Loucy (cell line): ENCODE results near the gene CST9.

Source experiments
- H2AFZ ChIP-seq: fragments of 200-600 bp; sonication (generic); 2 replicates; pipeline ENCODE4 v1.6.0; 2016; ENCODE audit warnings: antibody characterized with exemption, mild to moderate bottlenecking, low read length, moderate library complexity
- H3F3A ChIP-seq: fragments of 200-600 bp; 2 replicates; pipeline ENCODE4 v1.6.0; 2016; ENCODE audit warnings: antibody characterized with exemption, low read depth, mild to moderate bottlenecking
- H3K27me3 ChIP-seq: fragments of 200-600 bp; sonication (generic); 2 replicates; pipeline ENCODE4 v1.6.1; 2014; ENCODE audit warnings: low read length, mild to moderate bottlenecking; ENCODE audit not compliant: insufficient read depth, poor library complexity, severe bottlenecking
- H3K36me3 ChIP-seq: fragments of 200-600 bp; sonication (generic); 2 replicates; pipeline ENCODE4 v1.6.1; 2016; ENCODE audit warnings: low read length; ENCODE audit not compliant: insufficient read depth
- H3K4me1 ChIP-seq: fragments of 200-600 bp; sonication (generic); 2 replicates; pipeline ENCODE4 v1.5.1; 2014; ENCODE audit warnings: low read length, mild to moderate bottlenecking; ENCODE audit not compliant: insufficient read depth, poor library complexity, severe bottlenecking
- H3K4me2 ChIP-seq: fragments of 200-600 bp; sonication (generic); 2 replicates; pipeline ENCODE4 v1.6.0; 2014; ENCODE audit warnings: antibody characterized with exemption, low read length, low read depth, mild to moderate bottlenecking; ENCODE audit not compliant: poor library complexity, severe bottlenecking
- H3K4me3 ChIP-seq: fragments of 200-600 bp; sonication (generic); 2 replicates; pipeline ENCODE4 v1.5.1; 2014; ENCODE audit warnings: low read length, mild to moderate bottlenecking, mixed read lengths; ENCODE audit not compliant: poor library complexity, severe bottlenecking
- H3K79me2 ChIP-seq: fragments of 200-600 bp; sonication (generic); 2 replicates; pipeline ENCODE4 v1.6.1; 2014; ENCODE audit warnings: low read length; ENCODE audit not compliant: insufficient read depth
- H3K9ac ChIP-seq: fragments of 200-600 bp; sonication (generic); 2 replicates; pipeline ENCODE4 v1.6.0; 2014; ENCODE audit warnings: mild to moderate bottlenecking, low read depth, low read length, moderate library complexity; ENCODE audit not compliant: poor library complexity, severe bottlenecking
- H3K9me2 ChIP-seq: fragments of 200-600 bp; sonication (generic); replicated peaks from 2 replicates; pipeline ENCODE4 v1.6.1; 2016; ENCODE audit warnings: low read depth, low read length, mixed read lengths
- H3K9me3 ChIP-seq: fragments of 200-600 bp; sonication (generic); 2 replicates; pipeline ENCODE4 v1.6.1; 2014; ENCODE audit warnings: mild to moderate bottlenecking, antibody characterized with exemption, low read length, low read depth; ENCODE audit not compliant: insufficient read depth
- H4K20me1 ChIP-seq: fragments of 200-600 bp; sonication (generic); 2 replicates; pipeline ENCODE4 v1.6.0; 2014; ENCODE audit warnings: antibody characterized with exemption, low read length, mild to moderate bottlenecking; ENCODE audit not compliant: insufficient read depth, poor library complexity, severe bottlenecking
- EZH2phosphoT487 ChIP-seq: fragments of 200-600 bp; IDR thresholded peaks from 2 replicates; pipeline ENCODE4 v1.6.1; 2018; ENCODE audit warnings: antibody characterized with exemption, mild to moderate bottlenecking, moderate library complexity, borderline replicate concordance
- TF ChIP-seq, protein P1 (sequence below): fragments of 200-600 bp; sonication (generic); conservative IDR thresholded peaks from 2 replicates; pipeline ENCODE4 v1.5.1; 2014; ENCODE audit warnings: mild to moderate bottlenecking, antibody characterized with exemption, low read length

The CST9 gene

DNA sequence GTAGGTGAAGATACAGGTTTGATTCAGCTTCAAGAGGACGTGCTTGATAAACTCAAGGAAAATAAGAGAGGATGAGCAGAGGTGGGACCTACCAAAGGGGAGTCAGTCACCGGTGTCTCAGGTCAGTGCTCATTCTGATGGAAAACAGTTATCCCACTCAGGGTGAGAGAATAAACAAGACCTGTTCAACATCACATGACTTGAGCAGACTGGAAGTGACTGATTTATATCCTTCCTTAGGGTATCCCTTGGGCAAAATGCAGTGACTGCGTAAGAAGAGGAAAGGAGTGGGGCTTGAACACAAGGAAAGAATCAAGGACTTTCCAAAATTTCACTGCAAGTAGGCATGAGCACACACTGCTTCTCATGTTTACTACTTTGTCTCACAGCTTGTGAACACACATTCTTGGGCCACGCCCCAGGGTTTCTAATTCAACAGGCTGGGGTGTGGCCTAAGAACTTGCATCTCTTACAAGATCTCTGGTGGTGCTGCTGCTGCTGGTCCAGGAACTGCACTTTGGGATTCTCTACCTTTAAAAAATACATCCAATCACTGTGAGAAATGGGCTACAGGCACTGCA is 20.4 kb upstream of the CST9 start:
- Histone ChIP-seq H4K20me1 (no peaks in the 10 kb centered on the region), H3K9me2 (no peaks in the 10 kb centered on the region), H3K9ac (no peak overlapping the region), H3K36me3 (no peaks in the 10 kb centered on the region), H3K4me2 (no peak overlapping the region), H3K27me3 (no peaks in the 10 kb centered on the region), H3K4me3 (no peak overlapping the region), H3K79me2 (no peaks in the 10 kb centered on the region), H2AFZ (no peak overlapping the region), H3K4me1 (no peaks in the 10 kb centered on the region), H3F3A (no peaks in the 10 kb centered on the region), H3K9me3 (no peaks in the 10 kb centered on the region)
- no peak for TF ChIP-seq EZH2phosphoT487
- TF ChIP-seq, protein P1, sequence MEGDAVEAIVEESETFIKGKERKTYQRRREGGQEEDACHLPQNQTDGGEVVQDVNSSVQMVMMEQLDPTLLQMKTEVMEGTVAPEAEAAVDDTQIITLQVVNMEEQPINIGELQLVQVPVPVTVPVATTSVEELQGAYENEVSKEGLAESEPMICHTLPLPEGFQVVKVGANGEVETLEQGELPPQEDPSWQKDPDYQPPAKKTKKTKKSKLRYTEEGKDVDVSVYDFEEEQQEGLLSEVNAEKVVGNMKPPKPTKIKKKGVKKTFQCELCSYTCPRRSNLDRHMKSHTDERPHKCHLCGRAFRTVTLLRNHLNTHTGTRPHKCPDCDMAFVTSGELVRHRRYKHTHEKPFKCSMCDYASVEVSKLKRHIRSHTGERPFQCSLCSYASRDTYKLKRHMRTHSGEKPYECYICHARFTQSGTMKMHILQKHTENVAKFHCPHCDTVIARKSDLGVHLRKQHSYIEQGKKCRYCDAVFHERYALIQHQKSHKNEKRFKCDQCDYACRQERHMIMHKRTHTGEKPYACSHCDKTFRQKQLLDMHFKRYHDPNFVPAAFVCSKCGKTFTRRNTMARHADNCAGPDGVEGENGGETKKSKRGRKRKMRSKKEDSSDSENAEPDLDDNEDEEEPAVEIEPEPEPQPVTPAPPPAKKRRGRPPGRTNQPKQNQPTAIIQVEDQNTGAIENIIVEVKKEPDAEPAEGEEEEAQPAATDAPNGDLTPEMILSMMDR, result no peak

DNA sequence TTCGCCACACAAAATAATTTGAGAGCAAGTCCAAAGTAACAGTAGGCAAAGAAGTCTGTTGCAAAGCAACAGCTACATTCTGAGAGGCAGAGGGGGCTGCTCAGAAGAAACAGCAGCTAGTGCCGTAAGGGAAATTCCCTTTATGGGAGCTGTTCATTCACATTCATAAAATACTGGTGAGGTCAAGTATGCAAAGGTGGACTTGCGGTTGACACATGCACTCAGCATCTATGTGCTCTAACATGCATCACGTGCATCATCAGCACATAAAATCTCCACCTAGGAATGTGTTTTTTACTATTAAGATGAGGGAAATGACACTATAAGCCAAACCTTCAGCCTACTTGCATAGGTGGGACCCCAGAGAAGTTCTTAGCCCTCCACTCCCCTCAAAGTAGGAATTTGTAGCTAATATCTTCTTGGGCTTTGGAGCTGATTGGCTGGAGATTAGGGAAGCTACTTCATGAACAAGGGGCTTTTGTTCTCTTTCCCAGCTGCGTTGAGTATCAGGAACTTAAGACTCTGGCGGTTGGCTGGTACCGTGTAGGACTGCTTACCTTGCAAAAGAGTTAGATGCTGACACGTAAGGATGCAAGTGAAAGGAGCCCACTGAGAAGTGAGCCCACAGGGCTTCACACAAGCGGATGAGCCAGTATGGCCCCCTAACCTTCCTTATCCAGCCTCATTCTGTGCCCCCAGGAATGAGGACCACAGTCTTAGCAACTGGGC is 19.7 kb upstream of the CST9 start:
- TF ChIP-seq EZH2phosphoT487, result no peak
- TF ChIP-seq, protein P1, result no peak
- no peaks in the 10 kb centered on the region for H3K36me3 ChIP-seq
- no peaks in the 10 kb centered on the region for H3K9me3 ChIP-seq
- no peaks in the 10 kb centered on the region for H4K20me1 ChIP-seq
- H3K4me3 ChIP-seq, result no peak overlapping the region
- H3K9me2 ChIP-seq, result no peaks in the 10 kb centered on the region
- no peaks in the 10 kb centered on the region for H3K27me3 ChIP-seq
- H3K4me1 ChIP-seq, result no peaks in the 10 kb centered on the region
- H2AFZ ChIP-seq, result no peak overlapping the region
- H3F3A ChIP-seq, result no peaks in the 10 kb centered on the region
- no peak overlapping the region for H3K9ac ChIP-seq
- no peaks in the 10 kb centered on the region for H3K79me2 ChIP-seq
- H3K4me2 ChIP-seq, result no peak overlapping the region

DNA sequence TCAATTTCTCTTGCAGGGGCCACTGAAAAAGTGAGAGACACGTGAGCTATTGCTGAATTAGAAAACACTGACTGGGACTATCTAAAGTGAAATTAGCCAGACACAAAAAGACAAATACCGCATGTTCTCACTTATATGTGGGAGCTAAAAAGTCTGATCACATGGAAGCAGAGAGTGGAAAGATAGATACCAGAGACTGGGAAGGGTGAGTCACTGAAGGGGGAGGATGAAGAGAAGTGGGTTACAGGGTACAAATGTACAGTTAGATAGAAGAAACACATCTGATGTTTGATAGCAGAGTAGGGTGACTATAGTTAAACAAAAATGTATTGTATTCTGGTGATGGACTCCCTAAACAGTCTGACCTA is 18.6 kb upstream of the CST9 start:
- Histone ChIP-seq H3K4me2 (no peak overlapping the region), H3K36me3 (no peaks in the 10 kb centered on the region), H3K4me1 (no peaks in the 10 kb centered on the region), H2AFZ (no peak overlapping the region), H3K4me3 (no peak overlapping the region), H3K9me3 (no peaks in the 10 kb centered on the region), H3K27me3 (no peaks in the 10 kb centered on the region), H3K79me2 (no peaks in the 10 kb centered on the region), H3F3A (no peaks in the 10 kb centered on the region), H3K9ac (no peak overlapping the region), H4K20me1 (no peaks in the 10 kb centered on the region), H3K9me2 (no peaks in the 10 kb centered on the region)
- TF ChIP-seq EZH2phosphoT487, result no peak
- TF ChIP-seq, protein P1, result no peak
